Measurements from ENCODE around the gene LARP1. TPM values are rescaled to one million over a fixed set of nuclear protein-coding genes. Genes with fewer than 3 reads are reported as not detected.

The LARP1 gene
- total and polyA plus RNA-seq, 10 of the 15 experiments (the other 5 are each of a cell fraction or from before 2014, with no cell fraction given), result 22.6 to 227 (median 60.8) TPM

DNA sequence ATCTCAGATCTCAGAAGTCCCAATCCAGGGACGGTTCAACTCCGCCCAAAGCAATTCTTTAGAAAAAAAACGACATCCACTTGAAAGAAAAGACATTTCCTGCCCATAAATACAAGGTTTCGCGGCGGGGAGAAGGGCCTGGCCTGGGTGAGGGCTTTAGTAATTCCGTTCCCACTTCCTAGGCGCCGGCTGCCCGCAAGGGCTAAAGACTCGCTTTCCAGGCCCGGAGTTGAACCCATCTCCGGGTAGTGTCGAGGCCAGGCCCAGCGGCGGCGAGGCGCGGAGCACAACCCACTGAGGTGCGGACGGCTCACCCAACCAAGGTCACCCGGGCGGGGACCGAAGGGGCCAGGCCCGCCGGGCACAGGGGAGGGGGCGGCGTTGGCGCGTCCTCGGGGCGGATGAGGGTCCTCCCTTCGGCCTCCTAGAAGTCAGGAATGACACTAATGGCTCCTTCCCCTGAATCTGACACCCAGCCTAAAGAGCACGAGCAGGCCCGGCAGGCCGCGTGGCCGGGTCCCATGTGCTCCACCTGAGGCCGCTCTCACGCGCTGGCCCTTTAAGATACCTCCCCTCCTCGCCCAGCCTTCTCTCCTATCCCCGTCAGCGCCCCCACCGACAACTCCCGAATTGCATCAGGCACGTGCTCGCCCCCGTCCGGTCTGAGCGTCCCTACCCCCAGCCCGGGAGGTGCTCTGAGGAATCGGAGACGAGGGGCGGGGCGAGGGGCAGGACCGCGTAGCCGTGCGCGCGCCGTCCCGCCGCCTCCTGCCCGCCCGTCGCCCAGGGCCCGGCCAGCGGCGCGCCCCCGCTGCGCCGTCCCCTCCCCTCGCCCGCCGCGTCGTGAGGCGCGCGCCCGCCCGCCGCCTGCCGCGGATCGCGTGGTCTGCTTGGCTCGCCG is 467 bp upstream of the LARP1 start (continued):
- TF ChIP-seq MXI1 (IDR thresholded peaks at IDR 0.05; ENCODE audit: low read depth, low read length) (peak; percentile 98), KLF5 (IDR thresholded peaks at IDR 0.05; ENCODE audit: partially characterized antibody) (peak; percentile 59), CBFB (IDR thresholded peaks at IDR 0.05; ENCODE audit: low read depth) (no peak), PML (IDR thresholded peaks at IDR 0.05; ENCODE audit: low read length) (peak; percentile 62; the same call in 1 of the 2 replicates), TBL1XR1 (IDR thresholded peaks at IDR 0.05; ENCODE audit: low read depth, low read length) (no peak), ZZZ3 (IDR thresholded peaks at IDR 0.05; ENCODE audit: control insufficient read depth, insufficient read length, low read depth) (no peak), NFYA (IDR thresholded peaks at IDR 0.05; ENCODE audit: borderline replicate concordance, low read depth, low read length) (no peak), ZSCAN29 (IDR thresholded peaks at IDR 0.05) (no peak), MYC (IDR thresholded peaks at IDR 0.05; ENCODE audit: insufficient read depth, insufficient read length, insufficient replicate concordance, low read length, severe bottlenecking) (peak; percentile 100), JUND (IDR thresholded peaks at IDR 0.05; ENCODE audit: low read depth, low read length) (no peak), RAD51 (IDR thresholded peaks at IDR 0.05) (peak; percentile 79), TARDBP (IDR thresholded peaks at IDR 0.05; ENCODE audit: borderline replicate concordance) (peak; percentile 18; the same call in 1 of the 2 replicates), ZNF207 (IDR thresholded peaks at IDR 0.05; ENCODE audit: borderline replicate concordance) (no peak), KDM1A (IDR thresholded peaks at IDR 0.05; ENCODE audit: borderline replicate concordance) (no peak), SIN3A (IDR thresholded peaks at IDR 0.05; ENCODE audit: low read depth, low read length) (peak; percentile 91), PAX5 (IDR thresholded peaks at IDR 0.05; ENCODE audit: borderline replicate concordance, low read depth, low read length) (peak; percentile 16; the same call in 1 of the 2 replicates), NR2C2 (IDR thresholded peaks at IDR 0.05; ENCODE audit: borderline replicate concordance, control insufficient read depth, insufficient read length, low read depth) (no peak)
- TF ChIP-seq, protein P1, sequence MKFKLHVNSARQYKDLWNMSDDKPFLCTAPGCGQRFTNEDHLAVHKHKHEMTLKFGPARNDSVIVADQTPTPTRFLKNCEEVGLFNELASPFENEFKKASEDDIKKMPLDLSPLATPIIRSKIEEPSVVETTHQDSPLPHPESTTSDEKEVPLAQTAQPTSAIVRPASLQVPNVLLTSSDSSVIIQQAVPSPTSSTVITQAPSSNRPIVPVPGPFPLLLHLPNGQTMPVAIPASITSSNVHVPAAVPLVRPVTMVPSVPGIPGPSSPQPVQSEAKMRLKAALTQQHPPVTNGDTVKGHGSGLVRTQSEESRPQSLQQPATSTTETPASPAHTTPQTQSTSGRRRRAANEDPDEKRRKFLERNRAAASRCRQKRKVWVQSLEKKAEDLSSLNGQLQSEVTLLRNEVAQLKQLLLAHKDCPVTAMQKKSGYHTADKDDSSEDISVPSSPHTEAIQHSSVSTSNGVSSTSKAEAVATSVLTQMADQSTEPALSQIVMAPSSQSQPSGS (IDR thresholded peaks at IDR 0.05; ENCODE audit: low read length), result no peak
- TF ChIP-seq, protein P2, sequence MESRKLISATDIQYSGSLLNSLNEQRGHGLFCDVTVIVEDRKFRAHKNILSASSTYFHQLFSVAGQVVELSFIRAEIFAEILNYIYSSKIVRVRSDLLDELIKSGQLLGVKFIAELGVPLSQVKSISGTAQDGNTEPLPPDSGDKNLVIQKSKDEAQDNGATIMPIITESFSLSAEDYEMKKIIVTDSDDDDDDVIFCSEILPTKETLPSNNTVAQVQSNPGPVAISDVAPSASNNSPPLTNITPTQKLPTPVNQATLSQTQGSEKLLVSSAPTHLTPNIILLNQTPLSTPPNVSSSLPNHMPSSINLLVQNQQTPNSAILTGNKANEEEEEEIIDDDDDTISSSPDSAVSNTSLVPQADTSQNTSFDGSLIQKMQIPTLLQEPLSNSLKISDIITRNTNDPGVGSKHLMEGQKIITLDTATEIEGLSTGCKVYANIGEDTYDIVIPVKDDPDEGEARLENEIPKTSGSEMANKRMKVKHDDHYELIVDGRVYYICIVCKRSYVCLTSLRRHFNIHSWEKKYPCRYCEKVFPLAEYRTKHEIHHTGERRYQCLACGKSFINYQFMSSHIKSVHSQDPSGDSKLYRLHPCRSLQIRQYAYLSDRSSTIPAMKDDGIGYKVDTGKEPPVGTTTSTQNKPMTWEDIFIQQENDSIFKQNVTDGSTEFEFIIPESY (IDR thresholded peaks at IDR 0.05), result no peak
- TF ChIP-seq, protein P3, sequence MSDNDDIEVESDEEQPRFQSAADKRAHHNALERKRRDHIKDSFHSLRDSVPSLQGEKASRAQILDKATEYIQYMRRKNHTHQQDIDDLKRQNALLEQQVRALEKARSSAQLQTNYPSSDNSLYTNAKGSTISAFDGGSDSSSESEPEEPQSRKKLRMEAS (IDR thresholded peaks at IDR 0.05; ENCODE audit: low read depth, low read length), result peak; percentile 99
- TF ChIP-seq, protein P4, sequence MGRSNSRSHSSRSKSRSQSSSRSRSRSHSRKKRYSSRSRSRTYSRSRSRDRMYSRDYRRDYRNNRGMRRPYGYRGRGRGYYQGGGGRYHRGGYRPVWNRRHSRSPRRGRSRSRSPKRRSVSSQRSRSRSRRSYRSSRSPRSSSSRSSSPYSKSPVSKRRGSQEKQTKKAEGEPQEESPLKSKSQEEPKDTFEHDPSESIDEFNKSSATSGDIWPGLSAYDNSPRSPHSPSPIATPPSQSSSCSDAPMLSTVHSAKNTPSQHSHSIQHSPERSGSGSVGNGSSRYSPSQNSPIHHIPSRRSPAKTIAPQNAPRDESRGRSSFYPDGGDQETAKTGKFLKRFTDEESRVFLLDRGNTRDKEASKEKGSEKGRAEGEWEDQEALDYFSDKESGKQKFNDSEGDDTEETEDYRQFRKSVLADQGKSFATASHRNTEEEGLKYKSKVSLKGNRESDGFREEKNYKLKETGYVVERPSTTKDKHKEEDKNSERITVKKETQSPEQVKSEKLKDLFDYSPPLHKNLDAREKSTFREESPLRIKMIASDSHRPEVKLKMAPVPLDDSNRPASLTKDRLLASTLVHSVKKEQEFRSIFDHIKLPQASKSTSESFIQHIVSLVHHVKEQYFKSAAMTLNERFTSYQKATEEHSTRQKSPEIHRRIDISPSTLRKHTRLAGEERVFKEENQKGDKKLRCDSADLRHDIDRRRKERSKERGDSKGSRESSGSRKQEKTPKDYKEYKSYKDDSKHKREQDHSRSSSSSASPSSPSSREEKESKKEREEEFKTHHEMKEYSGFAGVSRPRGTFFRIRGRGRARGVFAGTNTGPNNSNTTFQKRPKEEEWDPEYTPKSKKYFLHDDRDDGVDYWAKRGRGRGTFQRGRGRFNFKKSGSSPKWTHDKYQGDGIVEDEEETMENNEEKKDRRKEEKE (IDR thresholded peaks at IDR 0.05), result no peak

Data from GM12878 (cell line).